H1 (cell line): Measurements from ENCODE around the gene DIP2C. TPM values are rescaled to one million over a fixed set of nuclear protein-coding genes. Genes with fewer than 3 reads are reported as not detected.
"Not testable (repeated sequence)": the region's sequence is repeated elsewhere in the genome, so short reads cannot be mapped to it uniquely, and the experiment has no call there.

Experiments
- CTCF ChIA-PET: fragments of 300-600 bp; sonication (Branson Sonifier 250); formaldehyde crosslinking; loops from one replicate; lab custom pipeline; 2021; ENCODE audit not compliant: partially characterized antibody; lab: Charles Lee
- POLR2A ChIA-PET: fragments of 300-600 bp; sonication (Branson Sonifier 250); formaldehyde crosslinking; loops from one replicate; lab custom pipeline; 2021; ENCODE audit warnings: inconsistent platforms; ENCODE audit not compliant: partially characterized antibody; lab: Charles Lee
- DNase-seq, 2 experiments: peaks; one replicate each; pipeline versions ENCODE4 v3.0.0 to v3.0.0-alpha.2; 2010 to 2022; ENCODE audit warnings: low spot score in 2 of 2, low read depth in 1 of 2, mixed read lengths in 1 of 2
- FAIRE-seq: peaks from 2 replicates; lab custom pipeline; 2011; peaks lifted over from hg19 to GRCh38; lab: Jason Lieb, UNC
- H2AFZ ChIP-seq: 2 replicates; pipeline ENCODE4 v1.8.1; 2012; ENCODE audit warnings: low read length, inconsistent platforms
- H2AK5ac ChIP-seq: 2 replicates; pipeline ENCODE4 v1.6.1; 2013; ENCODE audit warnings: low read depth, low read length
- H2BK120ac ChIP-seq: replicated peaks from 2 replicates; pipeline ENCODE3; 2013; ENCODE audit warnings: low read depth, low read length, inconsistent platforms
- H2BK12ac ChIP-seq: 2 replicates; pipeline ENCODE4 v1.6.1; 2013; ENCODE audit warnings: low read depth, low read length
- H2BK15ac ChIP-seq: 2 replicates; pipeline ENCODE4 v1.6.1; 2013; ENCODE audit warnings: low read length
- H2BK20ac ChIP-seq: 2 replicates; pipeline ENCODE4 v1.6.1; 2013; ENCODE audit warnings: low read length
- H2BK5ac ChIP-seq: 2 replicates; pipeline ENCODE4 v1.6.1; 2013; ENCODE audit warnings: low read depth, low read length
- H3K14ac ChIP-seq: 2 replicates; pipeline ENCODE4 v1.6.1; 2013; ENCODE audit warnings: inconsistent platforms; ENCODE audit not compliant: insufficient read length
- H3K18ac ChIP-seq: 2 replicates; pipeline ENCODE4 v1.6.1; 2013; ENCODE audit warnings: low read length; ENCODE audit errors: extremely low read depth
- H3K23ac ChIP-seq: 2 replicates; pipeline ENCODE4 v1.6.1; 2013; ENCODE audit warnings: inconsistent platforms; ENCODE audit not compliant: insufficient read length
- H3K23me2 ChIP-seq: 2 replicates; pipeline ENCODE4 v1.6.1; 2013; ENCODE audit warnings: low read depth, low read length
- H3K27ac ChIP-seq: 2 replicates; pipeline ENCODE4 v1.6.1; 2011; ENCODE audit warnings: low read depth, low read length, inconsistent platforms
- H3K27me3 ChIP-seq, 4 experiments: replicated peaks in 1 of 4; 1 replicate in 1 of 4; 2 replicates in 3 of 4; pipeline versions ENCODE4 v1.6.1 to v1.8.1; 2011 to 2013; ENCODE audit warnings: low read length in 3 of 4, mild to moderate bottlenecking in 3 of 4, inconsistent platforms in 2 of 4, mixed read lengths in 2 of 4, moderate library complexity in 1 of 4; ENCODE audit not compliant: control insufficient read depth in 3 of 4, insufficient read depth in 3 of 4; ENCODE audit errors: extremely low read depth in 1 of 4
- H3K36me3 ChIP-seq, 4 experiments: 2 replicates each; pipeline versions ENCODE4 v1.6.1 to v1.8.1; 2011 to 2013; ENCODE audit warnings: mild to moderate bottlenecking in 4 of 4, low read length in 3 of 4, moderate library complexity in 2 of 4, control low read depth in 1 of 4, inconsistent platforms in 1 of 4; ENCODE audit not compliant: insufficient read depth in 4 of 4, control insufficient read depth in 2 of 4
- H3K4ac ChIP-seq: replicated peaks from 2 replicates; pipeline ENCODE3; 2013; ENCODE audit warnings: low read length, low read depth, mixed read lengths, inconsistent platforms; ENCODE audit not compliant: insufficient read length
- H3K4me1 ChIP-seq, 4 experiments: replicated peaks in 1 of 4; 1 replicate in 1 of 4; 2 replicates in 3 of 4; pipeline versions ENCODE4 v1.6.1 to v1.8.1; 2011 to 2013; ENCODE audit warnings: low read length in 3 of 4, inconsistent platforms in 2 of 4, mixed read lengths in 1 of 4; ENCODE audit not compliant: insufficient read depth in 4 of 4, control insufficient read depth in 3 of 4
- H3K4me2 ChIP-seq, 2 experiments: 2 replicates each; pipeline versions ENCODE4 v1.6.1 to v1.8.1; 2011 to 2013; ENCODE audit warnings: low read depth in 2 of 2, low read length in 2 of 2, control low read depth in 1 of 2, inconsistent platforms in 1 of 2, mild to moderate bottlenecking in 1 of 2; ENCODE audit not compliant: insufficient read depth in 1 of 2
- H3K4me3 ChIP-seq, 4 experiments: fragments of 200-600, 300-600 bp in 1 of 4; sonication (generic), shearing (Covaris generic), sonication (Bioruptor Twin) in 1 of 4; 2 replicates each; pipeline versions ENCODE4 v1.5.1 to v1.8.1; 2011 to 2016; ENCODE audit warnings: low read length in 4 of 4, low read depth in 3 of 4, control low read depth in 2 of 4, inconsistent platforms in 2 of 4, mild to moderate bottlenecking in 2 of 4, mixed read lengths in 1 of 4, moderate library complexity in 1 of 4; ENCODE audit not compliant: insufficient read depth in 2 of 4; ENCODE audit errors: extremely low read depth in 1 of 4
- H3K56ac ChIP-seq: replicated peaks from 2 replicates; pipeline ENCODE3; 2013; ENCODE audit warnings: low read depth, mild to moderate bottlenecking, mixed read lengths, low read length, inconsistent platforms; ENCODE audit not compliant: insufficient read length
- H3K79me1 ChIP-seq: 2 replicates; pipeline ENCODE4 v1.6.1; 2013; ENCODE audit warnings: low read depth, low read length, control low read depth
- H3K79me2 ChIP-seq, 2 experiments: 2 replicates each; pipeline versions ENCODE4 v1.6.1 to v1.8.1; 2012 to 2013; ENCODE audit warnings: low read length in 2 of 2, mild to moderate bottlenecking in 2 of 2, inconsistent platforms in 1 of 2; ENCODE audit not compliant: insufficient read depth in 2 of 2, control insufficient read depth in 1 of 2
- H3K9ac ChIP-seq, 4 experiments: replicated peaks in 1 of 4; 1 replicate in 1 of 4; 2 replicates in 3 of 4; pipeline versions ENCODE4 v1.6.1 to v1.8.1; 2011 to 2013; ENCODE audit warnings: low read depth in 3 of 4, low read length in 3 of 4, control low read depth in 2 of 4, mild to moderate bottlenecking in 2 of 4, moderate library complexity in 2 of 4, inconsistent platforms in 1 of 4; ENCODE audit errors: extremely low read depth in 1 of 4
- H3K9me3 ChIP-seq, 2 experiments: 2 replicates each; pipeline versions ENCODE4 v1.6.1 to v1.8.1; 2012 to 2013; ENCODE audit warnings: mild to moderate bottlenecking in 2 of 2, moderate library complexity in 2 of 2, control low read depth in 1 of 2, inconsistent platforms in 1 of 2, low read depth in 1 of 2, low read length in 1 of 2, mixed read lengths in 1 of 2; ENCODE audit not compliant: insufficient read depth in 2 of 2
- H4K20me1 ChIP-seq, 2 experiments: replicated peaks in 1 of 2; 2 replicates each; pipeline versions ENCODE3 to v1.8.1; 2011 to 2013; ENCODE audit warnings: inconsistent platforms in 2 of 2, low read length in 2 of 2, mild to moderate bottlenecking in 1 of 2; ENCODE audit not compliant: insufficient read depth in 2 of 2, control insufficient read depth in 1 of 2
- H4K5ac ChIP-seq: 2 replicates; pipeline ENCODE4 v1.6.1; 2013; ENCODE audit warnings: low read length, low read depth, mixed read lengths, inconsistent platforms; ENCODE audit not compliant: insufficient read length
- H4K8ac ChIP-seq: 2 replicates; pipeline ENCODE4 v1.8.0; 2013; ENCODE audit warnings: mild to moderate bottlenecking, moderate library complexity, low read length, inconsistent platforms; ENCODE audit not compliant: insufficient read depth; ENCODE audit errors: extremely low read depth
- H4K91ac ChIP-seq: replicated peaks from 2 replicates; pipeline ENCODE3; 2013; ENCODE audit warnings: low read length, mixed read lengths, inconsistent platforms; ENCODE audit not compliant: insufficient read length
- WGBS, 2 experiments: shearing (Covaris generic) in 1 of 2; methylation state at CpG; one replicate each; pipeline versions ENCODE4 v1.1.6 to v1.1.7; 2013 to 2015; ENCODE audit warnings: low lambda C conversion rate in 2 of 2, mixed read lengths in 2 of 2, inconsistent platforms in 1 of 2, low coverage in 1 of 2, missing lambda C conversion rate in 1 of 2; ENCODE audit not compliant: insufficient replicate concordance in 2 of 2, insufficient coverage in 1 of 2, insufficient read length in 1 of 2; ENCODE audit errors: extremely low coverage in 1 of 2, missing lambda C conversion rate in 1 of 2; 5-methylcytosine and 5-hydroxymethylcytosine counted together
- polyA plus RNA-seq, 7 experiments: library from polyadenylated mRNA; depleted of rRNA in 3 of 7; stranded (reverse) in 5 of 7; unstranded in 2 of 7; fragments of >200 nt in 5 of 7; fragments of 200-250 nt in 2 of 7; gene quantifications; 1 replicate in 5 of 7; 2 replicates in 1 of 7; 4 replicates in 1 of 7; pipeline versions ENCODE4 v1.2.1 to v1.2.3, GENCODE V29; 2011 to 2013; ENCODE audit warnings: missing spikeins in 2 of 7, mixed read lengths in 2 of 7
- total RNA-seq: library from RNA; stranded (reverse); fragmentation: NEBNext Ultra II Directional; extraction: Animal tissue kit (Norgen Biotek cat#: 25700); gene quantifications from 2 replicates; pipeline ENCODE4 v1.2.1, GENCODE V29; 2021

The DIP2C gene
- total and polyA plus RNA-seq, 2 of the 8 experiments (the other 6 are each of a cell fraction or from before 2014, with no cell fraction given): 3.8 to 9.3 TPM

DNA sequence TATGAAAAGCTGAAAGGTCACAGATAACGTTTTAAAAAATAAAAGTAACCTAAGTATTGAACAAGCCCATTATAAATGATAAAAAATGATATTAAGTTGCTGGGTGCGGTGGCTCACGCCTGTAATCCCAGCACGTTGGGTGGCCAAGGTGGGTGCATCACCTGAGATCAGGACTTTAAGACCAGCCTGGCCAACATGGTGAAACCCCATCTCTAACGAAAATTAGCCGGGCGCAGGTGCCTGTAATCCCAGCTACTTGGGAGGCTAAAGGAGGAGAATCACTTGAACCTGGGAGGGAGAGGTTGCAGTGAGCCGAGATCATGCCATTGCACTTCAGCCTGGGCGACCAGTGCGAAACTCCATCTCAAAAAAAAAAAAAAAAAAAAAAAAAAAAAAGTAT lies 93.3 kb downstream of the DIP2C start:
- FAIRE-seq, H3K4ac ChIP-seq, H3K27me3 ChIP-seq, H3K56ac ChIP-seq, H4K20me1 ChIP-seq, H3K23ac ChIP-seq, H2BK15ac ChIP-seq, H4K91ac ChIP-seq, H2BK120ac ChIP-seq, DNase-seq, H3K79me2 ChIP-seq, H3K14ac ChIP-seq, H3K4me3 ChIP-seq, H2AFZ ChIP-seq, H3K23me2 ChIP-seq, H3K18ac ChIP-seq, H3K4me1 ChIP-seq, H3K4me2 ChIP-seq, H2BK5ac ChIP-seq, H4K5ac ChIP-seq, H2AK5ac ChIP-seq, H3K9me3 ChIP-seq, H2BK12ac ChIP-seq, H4K8ac ChIP-seq, H2BK20ac ChIP-seq, POLR2A ChIA-PET, H3K36me3 ChIP-seq, H3K9ac ChIP-seq, H3K27ac ChIP-seq: not testable (repeated sequence)
- WGBS, 2 experiments: 86% methylated on average over 8 of the region's 10 CpGs; no CpG with 5 or more reads in 1 of the 2 experiments
- peaks cover 13% of the 10 kb centered on the region for H3K79me1 ChIP-seq
- CTCF ChIA-PET: interaction anchor here (1.0 to 1.4 kb wide), 3 partner anchors 21 to 89 kb away, joined by 3 to 5 read pairs (median 3); no protein-coding TSS in a partner anchor
